Right atrium auricular region (tissue), 2 donors: ENCODE data around the gene LGI4. TPM values are rescaled to one million over a fixed set of nuclear protein-coding genes. Genes with fewer than 3 reads are reported as not detected.

Experiments
- DNase-seq: peaks from one replicate; pipeline ENCODE4 v3.0.0-alpha.2; 2019; ENCODE audit warnings: low spot score
- H3K27ac ChIP-seq, 2 donors: fragments of 200-600 bp; sonication (generic); 1 replicate in 1 of 2; 2 replicates in 1 of 2; pipeline ENCODE4 v1.5.1; 2016 to 2019
- H3K27me3 ChIP-seq, 2 donors: fragments of 200-600 bp; sonication (generic); one replicate each; pipeline versions ENCODE4 v1.5.1 to v1.6.0; 2017 to 2019
- H3K36me3 ChIP-seq: fragments of 200-600 bp; sonication (generic); one replicate; pipeline ENCODE4 v1.5.1; 2016
- H3K4me1 ChIP-seq, 2 donors: fragments of 200-600 bp; sonication (generic); one replicate each; pipeline versions ENCODE4 v1.5.1 to v1.6.0; 2017 to 2019
- H3K4me3 ChIP-seq, 2 donors: fragments of 200-600 bp; sonication (generic); 1 replicate in 1 of 2; 2 replicates in 1 of 2; pipeline ENCODE4 v1.5.1; 2017 to 2019; ENCODE audit warnings: mild to moderate bottlenecking in 1 of 2, moderate library complexity in 1 of 2
- H3K9me3 ChIP-seq, 2 donors: fragments of 200-600 bp; sonication (generic); one replicate each; pipeline ENCODE4 v1.5.1; 2019
- CTCF ChIP-seq, 2 donors: fragments of 200-600 bp; sonication (generic); IDR thresholded peaks; one replicate each; pipeline ENCODE4 v1.5.1; 2019; ENCODE audit warnings: antibody characterized with exemption in 2 of 2
- total RNA-seq, 2 donors: library from RNA; depleted of rRNA; stranded (reverse); fragments of >200 nt; gene quantifications; one replicate each; pipeline ENCODE4 v1.1.0, GENCODE V29; 2016

Gene LGI4
- total RNA-seq, 2 donors from 2014 or later: 10.9 to 42.5 TPM

GRCh38 chr19:35177377-35178274 is 42.8 kb upstream of the LGI4 start:
- H3K27ac ChIP-seq: no peak overlapping the region
- H3K4me3 ChIP-seq: no peak overlapping the region
- TF ChIP-seq CTCF (IDR thresholded peaks at IDR 0.05): no peak
- no peaks in the 10 kb centered on the region for H3K36me3 ChIP-seq
- H3K27me3 ChIP-seq: no peaks in the 10 kb centered on the region
- H3K4me1 ChIP-seq: no peaks in the 10 kb centered on the region
- no peak for DNase-seq
- peaks cover 0 to under 1% of the 10 kb centered on the region in 2 donors for H3K9me3 ChIP-seq

GRCh38 chr19:35176181-35176570 is 41.3 kb upstream of the LGI4 start:
- H3K27me3 ChIP-seq: no peaks in the 10 kb centered on the region
- no peak for DNase-seq
- no peaks in the 10 kb centered on the region for H3K36me3 ChIP-seq
- no peak overlapping the region for H3K27ac ChIP-seq
- no peaks in the 10 kb centered on the region for H3K9me3 ChIP-seq
- no peak for TF ChIP-seq CTCF (IDR thresholded peaks at IDR 0.05)
- no peaks in the 10 kb centered on the region for H3K4me1 ChIP-seq
- no peak overlapping the region for H3K4me3 ChIP-seq

GRCh38 chr19:35174226-35174625 is 39.4 kb upstream of the LGI4 start:
- no peak overlapping the region for H3K27ac ChIP-seq
- no peak for DNase-seq
- no peak for TF ChIP-seq CTCF (IDR thresholded peaks at IDR 0.05)
- H3K4me1 ChIP-seq: no peaks in the 10 kb centered on the region
- no peaks in the 10 kb centered on the region for H3K9me3 ChIP-seq
- no peaks in the 10 kb centered on the region for H3K27me3 ChIP-seq
- no peak overlapping the region for H3K4me3 ChIP-seq
- H3K36me3 ChIP-seq: peaks cover 5% of the 10 kb centered on the region

- H3K36me3 ChIP-seq: peaks cover 5% of the 10 kb centered on the region
- H3K27me3 ChIP-seq: no peaks in the 10 kb centered on the region
- peaks cover 0 to under 1% of the 10 kb centered on the region in 2 donors for H3K9me3 ChIP-seq
- no peak for TF ChIP-seq CTCF (IDR thresholded peaks at IDR 0.05)
- H3K4me1 ChIP-seq: no peaks in the 10 kb centered on the region
- no peak overlapping the region for H3K27ac ChIP-seq
- DNase-seq: no peak
- H3K4me3 ChIP-seq: no peak overlapping the region
These were observed 36.9 kb upstream of the LGI4 start for GRCh38 chr19:35171730-35172129.

- no peak for DNase-seq
- no peaks in the 10 kb centered on the region for H3K4me1 ChIP-seq
- H3K4me3 ChIP-seq: no peak overlapping the region
- H3K27ac ChIP-seq: no peak overlapping the region
- H3K27me3 ChIP-seq: no peaks in the 10 kb centered on the region
- peaks cover 17% of the 10 kb centered on the region for H3K36me3 ChIP-seq
- no peak for TF ChIP-seq CTCF (IDR thresholded peaks at IDR 0.05)
- peaks cover 0 to 12% of the 10 kb centered on the region in 2 donors for H3K9me3 ChIP-seq
These were observed 35.7 kb upstream of the LGI4 start for GRCh38 chr19:35170359-35171061.
